HG03571 (cell line): Measurements from ENCODE around the gene HTR2C.
A peak's percentile ranks its signal among the peaks of the same experiment; 100 is the strongest.
"Not testable (repeated sequence)": the region's sequence is repeated elsewhere in the genome, so short reads cannot be mapped to it uniquely, and the experiment has no call there.

ENCODE experiments used
- ATAC-seq: cut with Tn5 transposase; IDR thresholded peaks from one replicate; pipeline ENCODE4 v1.9.1; 2021; ENCODE audit not compliant: unreplicated experiment

HTR2C gene

GRCh38 chrX:114583646-114584374 is at the start of gene HTR2C:
TSS of gene HTR2C (plus strand) at chrX:114584086. CDS start at chrX:114726937, 142,851 bp downstream.
- ATAC-seq: no peak

GRCh38 chrX:114580336-114580735 is 3.5 kb upstream of the HTR2C start:
- ATAC-seq: no peak

GRCh38 chrX:114581528-114582263 is 2.2 kb upstream of the HTR2C start:
- ATAC-seq: no peak

GRCh38 chrX:114582264-114582632 is 1.6 kb upstream of the HTR2C start:
- ATAC-seq: no peak

- ATAC-seq: no peak
These were observed 1.0 kb upstream of the HTR2C start for GRCh38 chrX:114582698-114583395.

- ATAC-seq: no peak
These were observed 573 bp downstream of the HTR2C start for GRCh38 chrX:114584375-114584943.

- no peak for ATAC-seq
These were observed 1.3 kb downstream of the HTR2C start for GRCh38 chrX:114584983-114585842.

GRCh38 chrX:114591121-114591520 is 7.2 kb downstream of the HTR2C start:
- no peak for ATAC-seq

- ATAC-seq: no peak
These were observed 15.4 kb downstream of the HTR2C start for GRCh38 chrX:114599305-114599704.

GRCh38 chrX:114599911-114600310 is 16.0 kb downstream of the HTR2C start:
- ATAC-seq: no peak

GRCh38 chrX:114606619-114607018 is 22.7 kb downstream of the HTR2C start:
- ATAC-seq: not testable (repeated sequence)

- ATAC-seq: peak; percentile 71
These were observed 27.2 kb downstream of the HTR2C start for GRCh38 chrX:114611018-114611619.

- ATAC-seq: no peak
These were observed 31.9 kb downstream of the HTR2C start for GRCh38 chrX:114615765-114616164.

- no peak for ATAC-seq
These were observed 36.0 kb downstream of the HTR2C start for GRCh38 chrX:114619874-114620273.

GRCh38 chrX:114626323-114626722 is 42.4 kb downstream of the HTR2C start:
- ATAC-seq: no peak

GRCh38 chrX:114635986-114636385 is 52.1 kb downstream of the HTR2C start:
- ATAC-seq: no peak

- ATAC-seq: no peak
These were observed 66.5 kb downstream of the HTR2C start for GRCh38 chrX:114650351-114650750.

- ATAC-seq: no peak
These were observed 91.5 kb downstream of the HTR2C start for GRCh38 chrX:114675365-114675764.

- not testable (repeated sequence) for ATAC-seq
These were observed 116.6 kb downstream of the HTR2C start for GRCh38 chrX:114700533-114700932.

GRCh38 chrX:114709406-114709805 is 125.5 kb downstream of the HTR2C start:
- no peak for ATAC-seq
